HG03442 (cell line): ENCODE data around the gene ALK.

Experiments
- ATAC-seq: cut with Tn5 transposase; IDR thresholded peaks from one replicate; pipeline ENCODE4 v1.9.1; 2021; ENCODE audit warnings: mild to moderate bottlenecking, moderate library complexity; ENCODE audit not compliant: unreplicated experiment

ALK gene

DNA sequence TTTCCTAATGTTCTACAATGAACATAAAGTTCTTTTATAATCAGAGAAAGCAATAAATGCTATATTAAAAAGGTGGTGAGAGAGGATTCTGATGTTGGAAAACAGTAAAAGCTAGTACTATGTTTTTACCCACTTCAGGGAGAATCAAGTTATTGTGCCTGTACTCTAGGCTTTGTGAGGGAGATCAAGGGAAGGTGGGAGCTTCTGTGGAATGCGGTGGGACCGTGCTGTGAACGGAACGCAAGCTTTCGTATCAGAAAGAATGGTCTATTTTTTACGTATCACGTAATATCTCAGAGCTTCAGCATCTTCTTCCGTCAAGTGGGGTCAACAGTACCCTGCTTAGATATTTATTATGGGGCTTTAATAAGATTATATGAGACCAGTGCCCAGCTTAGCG lies 613.0 kb downstream of the ALK start:
- ATAC-seq, result no peak

DNA sequence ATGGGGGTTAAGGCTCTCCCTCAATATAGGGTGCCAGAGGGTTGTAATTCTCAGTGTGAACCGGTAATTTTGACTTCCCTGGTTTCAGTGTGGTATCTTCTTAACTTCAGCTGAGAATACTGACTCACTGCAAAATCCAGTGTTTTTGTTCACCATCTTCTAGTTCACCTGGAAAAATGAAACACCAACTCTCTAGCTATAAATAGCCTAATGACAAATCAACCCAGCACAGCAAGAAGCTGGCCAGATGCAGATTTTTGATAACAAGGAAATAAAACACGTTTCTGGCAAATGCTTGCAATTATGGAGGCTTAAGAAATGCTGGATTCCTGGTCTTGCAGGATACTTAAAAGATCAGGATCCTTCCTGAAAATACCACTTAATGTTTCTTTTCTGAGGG lies 613.9 kb downstream of the ALK start:
- no peak for ATAC-seq

- no peak for ATAC-seq
Observed at GRCh38 chr2:29305762-29306161, 615.6 kb downstream of the ALK start.

GRCh38 chr2:29304399-29305060 lies 616.9 kb downstream of the ALK start:
- ATAC-seq, result no peak

DNA sequence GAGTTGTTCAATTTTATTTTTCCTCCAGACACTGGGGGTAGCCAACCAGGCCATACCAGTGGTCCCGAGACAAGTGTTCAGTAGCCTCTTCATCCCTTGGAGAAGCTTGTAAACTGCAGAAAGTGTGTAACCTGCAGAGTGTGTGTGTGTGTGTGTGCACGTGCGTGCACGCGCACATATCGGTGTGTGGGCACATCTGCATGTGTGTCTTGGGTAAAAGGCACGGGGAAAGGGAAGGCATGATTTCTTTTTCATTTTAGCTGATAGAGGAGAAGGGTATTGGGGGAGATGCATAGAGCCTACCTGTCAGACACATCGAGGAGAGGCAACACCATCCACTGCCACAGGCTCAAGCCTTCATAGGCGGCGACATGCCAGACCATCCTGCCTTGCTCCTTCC lies 624.8 kb downstream of the ALK start:
- no peak for ATAC-seq

- ATAC-seq, result no peak
Observed at GRCh38 chr2:29295845-29296244, 625.5 kb downstream of the ALK start.

GRCh38 chr2:29293830-29294438 lies 627.5 kb downstream of the ALK start:
- no peak for ATAC-seq

DNA sequence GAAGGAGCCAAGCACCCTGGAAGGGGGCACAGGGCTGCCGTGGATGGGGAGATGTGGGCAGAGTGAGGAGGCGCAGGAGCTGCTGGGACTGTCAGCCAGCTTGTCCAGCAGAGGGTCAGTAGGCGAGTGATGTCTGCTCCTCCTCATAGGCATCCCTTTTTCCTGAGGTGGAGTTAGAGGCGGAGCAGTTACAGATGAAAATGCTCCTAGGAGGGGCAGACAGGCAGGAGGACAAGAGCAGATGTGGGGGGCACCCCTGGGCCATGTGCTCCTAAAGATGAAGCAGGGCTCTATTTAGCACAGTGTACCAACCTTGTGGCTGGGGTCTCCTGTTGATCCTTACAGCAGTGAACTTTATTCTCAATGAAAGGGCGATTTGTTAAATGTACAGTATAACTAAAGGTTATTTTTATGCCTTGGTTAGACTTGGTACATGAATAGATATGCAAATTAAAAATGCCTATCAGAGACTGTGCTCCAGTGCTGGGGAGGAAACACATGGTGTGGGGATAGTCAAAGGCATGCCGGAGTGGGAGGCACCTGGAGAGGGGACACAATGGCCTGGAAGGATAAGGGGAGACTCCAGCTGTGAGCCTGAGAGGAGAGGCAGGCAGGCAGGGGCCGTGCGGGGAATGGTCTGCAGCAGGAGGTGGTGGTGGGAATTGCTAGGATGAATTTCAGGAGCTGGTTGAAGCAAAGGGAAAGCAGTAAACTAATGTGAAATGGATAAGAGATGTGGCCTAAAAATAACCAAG lies 630.9 kb downstream of the ALK start:
- no peak for ATAC-seq

GRCh38 chr2:29284671-29285070 lies 636.7 kb downstream of the ALK start:
- no peak for ATAC-seq

DNA sequence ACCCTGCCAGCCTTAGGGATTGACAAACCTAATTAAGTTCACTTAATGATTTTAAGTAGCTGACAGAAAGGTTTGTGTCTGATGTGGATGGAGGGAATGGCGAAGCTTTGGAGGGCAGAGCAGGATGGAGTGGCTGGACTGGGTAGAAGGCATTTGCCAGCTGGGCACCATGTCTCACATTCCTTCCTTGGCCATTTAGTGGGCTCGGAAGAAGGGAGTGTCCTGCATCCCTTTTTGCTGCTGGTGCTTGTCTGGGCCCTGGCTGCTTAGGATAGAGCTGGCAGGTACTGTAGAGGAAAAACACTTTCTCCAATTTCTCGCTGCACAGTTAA lies 639.5 kb downstream of the ALK start:
- ATAC-seq, result no peak

- no peak for ATAC-seq
Observed at GRCh38 chr2:29281086-29281915, 640.1 kb downstream of the ALK start.

- ATAC-seq, result no peak
Observed at GRCh38 chr2:29278966-29279365, 642.4 kb downstream of the ALK start.

DNA sequence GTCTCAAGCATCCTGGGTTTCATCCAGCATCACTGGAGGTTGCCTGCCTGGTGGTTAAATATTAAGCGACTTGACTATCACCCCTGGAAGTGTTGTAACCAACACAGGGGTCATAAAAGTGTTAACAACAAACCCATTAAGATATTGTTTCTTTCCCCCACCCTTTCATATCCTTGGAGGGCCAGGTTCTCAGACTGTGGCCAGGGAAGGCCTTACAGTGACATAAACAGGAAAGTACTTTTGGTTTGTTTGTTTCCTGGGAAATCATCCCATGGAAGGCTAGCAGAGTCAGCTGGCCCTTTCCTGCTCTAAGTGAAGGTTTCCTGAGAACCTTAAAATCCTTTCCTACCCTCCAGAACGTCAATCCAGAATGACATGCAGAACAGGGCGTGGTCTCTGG lies 645.2 kb downstream of the ALK start:
- ATAC-seq, result no peak

DNA sequence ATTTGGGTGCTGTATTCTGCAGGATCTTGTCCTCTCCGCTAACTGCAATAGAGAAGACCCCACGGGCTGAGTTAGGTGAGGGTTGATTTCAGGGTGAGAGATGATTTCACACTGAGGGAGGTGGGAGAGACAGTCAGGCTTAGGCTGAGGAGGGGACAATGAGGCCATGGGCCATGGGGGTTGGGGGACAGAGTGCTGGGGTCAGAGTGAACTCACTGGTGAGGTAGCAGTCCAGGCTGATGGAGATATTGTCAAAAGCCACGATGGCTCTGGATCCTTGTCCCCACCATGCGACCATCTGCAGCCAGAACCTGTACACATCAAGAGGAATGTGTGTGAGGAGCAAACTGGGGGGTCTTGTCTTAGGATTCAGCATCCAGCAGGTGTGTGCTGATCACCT lies 646.2 kb downstream of the ALK start:
- no peak for ATAC-seq

DNA sequence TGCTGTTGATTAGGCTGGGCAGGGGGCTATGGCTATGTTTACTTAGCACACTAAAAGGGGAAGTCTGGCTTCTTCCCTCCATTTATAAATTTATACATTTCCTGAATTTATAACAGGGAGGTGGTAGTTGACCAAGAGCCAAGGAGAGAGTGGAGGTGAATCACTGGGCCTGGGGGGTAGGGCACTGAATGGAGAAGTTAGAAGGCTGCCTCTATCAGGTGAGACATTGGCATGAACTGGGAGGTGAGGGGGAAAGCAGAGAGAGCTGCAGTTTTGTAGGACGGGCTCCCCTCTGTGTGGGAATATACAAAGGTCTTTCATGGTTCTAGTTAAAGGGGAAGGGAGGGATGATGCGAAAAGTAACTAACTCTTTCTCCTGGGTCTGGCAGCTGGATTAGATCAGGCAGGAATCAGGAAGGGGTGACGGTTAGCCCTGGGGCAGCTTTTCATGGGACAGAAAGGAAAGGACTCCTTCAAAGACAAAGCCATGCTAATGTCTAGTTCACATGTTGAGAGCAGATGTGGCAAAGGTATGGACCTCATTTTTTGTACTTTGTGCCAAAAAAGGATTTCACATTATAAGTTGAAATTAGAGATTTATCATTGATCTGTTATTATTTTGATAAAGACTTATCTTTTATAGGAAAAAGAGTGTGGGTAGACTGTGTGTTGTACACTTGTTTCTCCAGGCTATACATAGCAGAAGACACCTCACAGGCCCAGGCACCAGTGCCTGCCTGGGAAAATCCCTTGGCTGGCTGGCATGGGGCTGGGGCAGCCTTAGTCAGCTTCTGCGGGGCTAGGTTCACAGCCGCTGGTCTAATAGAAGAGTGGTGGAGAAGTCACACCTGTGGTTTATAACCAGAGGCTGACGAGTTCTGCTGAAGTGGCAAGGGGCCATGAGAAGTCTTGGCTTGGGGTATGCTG lies 647.4 kb downstream of the ALK start:
- ATAC-seq, result no peak

- no peak for ATAC-seq
Observed at GRCh38 chr2:29273004-29273684, 648.2 kb downstream of the ALK start.

DNA sequence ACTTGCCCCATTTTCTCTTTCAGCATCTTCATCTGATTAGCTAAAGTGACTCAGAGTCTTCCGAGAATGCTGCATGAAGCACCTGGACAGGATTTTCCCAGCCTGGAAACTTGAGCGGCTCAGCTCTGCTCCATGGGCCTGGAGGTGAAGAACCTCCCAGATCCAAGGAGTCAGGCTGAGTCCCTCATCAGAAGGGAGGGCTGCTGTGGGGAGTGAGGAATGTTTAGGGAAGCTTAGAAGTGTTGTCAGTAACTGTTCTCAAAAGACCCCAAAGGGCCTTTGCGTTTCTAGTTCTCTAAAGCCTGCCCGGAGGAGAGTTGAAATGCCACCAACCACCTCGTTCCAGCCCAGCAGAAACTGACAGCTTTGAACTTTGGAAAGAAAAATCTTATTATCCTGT lies 649.1 kb downstream of the ALK start:
- no peak for ATAC-seq

GRCh38 chr2:29270701-29271121 lies 650.7 kb downstream of the ALK start:
- ATAC-seq, result no peak

- ATAC-seq, result no peak
Observed at GRCh38 chr2:29269765-29270109, 651.6 kb downstream of the ALK start.
